ENCODE data around the gene RBM11. TPM values are rescaled to one million over a fixed set of nuclear protein-coding genes. Genes with fewer than 3 reads are reported as not detected.

The RBM11 gene
- total RNA-seq, 1 experiment from 2014 or later = 1.7 TPM

DNA sequence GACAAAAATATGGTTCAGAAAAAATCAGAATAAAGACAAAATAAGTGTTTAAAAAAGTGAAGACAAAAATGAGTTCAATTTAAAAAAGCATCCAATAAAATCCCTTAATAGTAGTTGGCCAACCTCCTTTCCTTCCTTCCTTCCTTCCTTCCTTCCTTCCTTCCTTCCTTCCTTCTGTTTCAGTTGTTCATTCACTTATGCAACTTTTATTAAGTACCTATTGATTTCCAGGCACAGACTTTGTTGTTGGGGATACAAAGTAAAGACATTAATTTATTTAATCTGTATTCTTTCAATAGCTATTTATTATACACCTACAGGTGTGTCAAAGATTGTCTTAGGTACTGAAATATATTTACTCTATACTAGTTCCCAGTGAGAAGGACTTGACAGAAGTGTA lies 2.8 kb upstream of the RBM11 start:
- H3K4me3 Mint-ChIP-seq (ENCODE audit: low read depth, unreplicated experiment) = no peak overlapping the region
- no TSS peak for BruUV-seq (replicated peaks)
- DNase-seq = no peak
- no peaks in the 10 kb centered on the region for H3K4me1 Mint-ChIP-seq (ENCODE audit: low read depth, unreplicated experiment)
- no peaks in the 10 kb centered on the region for H3K9me3 Mint-ChIP-seq (ENCODE audit: low read depth, unreplicated experiment)
- H3K27me3 Mint-ChIP-seq (ENCODE audit: unreplicated experiment) = no peaks in the 10 kb centered on the region
- TF ChIP-seq CTCF (IDR thresholded peaks at IDR 0.05; ENCODE audit: unreplicated experiment) = no peak
- peaks cover 5% of the 10 kb centered on the region for H3K36me3 Mint-ChIP-seq (ENCODE audit: insufficient read depth, unreplicated experiment)
- CTCF ChIA-PET = no interaction called here
- H3K27ac Mint-ChIP-seq (ENCODE audit: unreplicated experiment) = no peak overlapping the region
- intact Hi-C loops (cut with micrococcal nuclease; ENCODE audit: unreplicated experiment) = no loop called here

DNA sequence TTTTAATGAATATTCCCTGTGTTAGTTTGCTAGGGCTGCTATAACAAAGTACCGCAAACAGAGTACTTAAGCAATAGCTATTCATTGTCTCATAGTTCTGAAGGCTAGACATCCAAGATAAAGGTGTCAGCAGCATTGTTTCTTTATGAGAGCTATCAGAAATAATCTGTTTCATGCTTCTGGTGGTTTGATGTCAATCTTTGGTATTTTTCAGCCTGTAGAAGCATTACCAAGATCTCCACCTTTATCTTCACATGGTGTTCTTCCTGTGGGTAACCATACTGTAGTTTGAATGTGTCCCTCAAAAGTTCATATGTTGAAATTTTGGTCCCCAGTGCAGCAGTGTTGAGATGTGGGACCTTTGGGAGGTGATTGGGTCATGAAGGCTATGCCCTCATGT lies 7.4 kb downstream of the RBM11 start:
- no peaks in the 10 kb centered on the region for H3K4me1 Mint-ChIP-seq (ENCODE audit: low read depth, unreplicated experiment)
- CTCF ChIA-PET = no interaction called here
- TF ChIP-seq CTCF (IDR thresholded peaks at IDR 0.05; ENCODE audit: unreplicated experiment) = no peak
- intact Hi-C loops (cut with micrococcal nuclease; ENCODE audit: unreplicated experiment) = no loop called here
- no peaks in the 10 kb centered on the region for H3K9me3 Mint-ChIP-seq (ENCODE audit: low read depth, unreplicated experiment)
- BruUV-seq (replicated peaks) = no TSS peak
- no peaks in the 10 kb centered on the region for H3K27me3 Mint-ChIP-seq (ENCODE audit: unreplicated experiment)
- H3K27ac Mint-ChIP-seq (ENCODE audit: unreplicated experiment) = no peak overlapping the region
- no peaks in the 10 kb centered on the region for H3K36me3 Mint-ChIP-seq (ENCODE audit: insufficient read depth, unreplicated experiment)
- DNase-seq = no peak
- no peak overlapping the region for H3K4me3 Mint-ChIP-seq (ENCODE audit: low read depth, unreplicated experiment)

DNA sequence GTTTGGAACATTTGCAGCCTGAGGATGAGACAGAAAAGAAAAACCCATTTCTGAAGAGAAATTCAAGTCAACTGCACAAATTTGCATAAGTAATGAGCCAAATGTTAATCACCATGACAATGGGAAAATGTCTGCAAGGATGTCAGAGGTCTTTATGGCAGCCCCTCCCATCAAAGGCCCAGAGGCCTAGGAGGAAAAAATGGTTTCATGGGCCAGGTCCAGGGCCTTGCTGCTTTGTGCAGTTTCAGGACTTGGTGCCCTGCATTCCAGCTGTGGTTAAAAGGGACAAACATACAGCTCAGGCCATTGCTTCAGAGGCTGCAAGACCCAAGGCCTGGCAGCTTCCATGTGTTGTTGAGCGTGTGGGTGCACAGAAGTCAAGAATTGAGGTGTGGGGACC lies 13.4 kb downstream of the RBM11 start:
- Mint-ChIP-seq H3K36me3 (ENCODE audit: insufficient read depth, unreplicated experiment) (no peaks in the 10 kb centered on the region), H3K4me3 (ENCODE audit: low read depth, unreplicated experiment) (no peak overlapping the region), H3K27me3 (ENCODE audit: unreplicated experiment) (peaks cover 6% of the 10 kb centered on the region), H3K4me1 (ENCODE audit: low read depth, unreplicated experiment) (no peaks in the 10 kb centered on the region), H3K27ac (ENCODE audit: unreplicated experiment) (no peak overlapping the region), H3K9me3 (ENCODE audit: low read depth, unreplicated experiment) (peaks cover 5% of the 10 kb centered on the region)
- no peak for TF ChIP-seq CTCF (IDR thresholded peaks at IDR 0.05; ENCODE audit: unreplicated experiment)
- intact Hi-C loops (cut with micrococcal nuclease; ENCODE audit: unreplicated experiment) = no loop called here
- CTCF ChIA-PET = no interaction called here
- no peak for DNase-seq
- no TSS peak for BruUV-seq (replicated peaks)

DNA sequence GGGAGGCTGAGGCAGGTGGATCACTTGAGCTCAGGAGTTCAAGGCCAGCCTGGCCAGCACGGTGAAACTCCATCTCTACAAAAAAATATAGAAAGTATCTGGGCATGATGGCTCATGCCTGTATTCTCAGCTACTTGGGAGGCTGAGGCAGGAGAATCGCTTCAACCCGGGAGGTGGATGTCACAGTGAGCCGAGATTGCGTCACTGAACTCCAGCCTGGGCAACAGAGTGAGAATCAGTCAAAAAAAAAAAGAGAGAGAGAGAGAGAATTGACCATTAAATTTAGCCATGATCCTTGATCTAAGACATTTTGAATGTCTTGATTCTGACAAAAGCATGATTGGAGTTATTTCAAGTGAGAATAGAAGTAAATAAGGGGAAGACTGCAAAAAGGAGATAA lies 19.1 kb downstream of the RBM11 start:
- H3K36me3 Mint-ChIP-seq (ENCODE audit: insufficient read depth, unreplicated experiment) = no peaks in the 10 kb centered on the region
- no peak for TF ChIP-seq CTCF (IDR thresholded peaks at IDR 0.05; ENCODE audit: unreplicated experiment)
- BruUV-seq (replicated peaks) = no TSS peak
- no peaks in the 10 kb centered on the region for H3K9me3 Mint-ChIP-seq (ENCODE audit: low read depth, unreplicated experiment)
- CTCF ChIA-PET = no interaction called here
- no peak for DNase-seq
- no peaks in the 10 kb centered on the region for H3K4me1 Mint-ChIP-seq (ENCODE audit: low read depth, unreplicated experiment)
- H3K27ac Mint-ChIP-seq (ENCODE audit: unreplicated experiment) = no peak overlapping the region
- H3K27me3 Mint-ChIP-seq (ENCODE audit: unreplicated experiment) = peaks cover 15% of the 10 kb centered on the region
- H3K4me3 Mint-ChIP-seq (ENCODE audit: low read depth, unreplicated experiment) = no peak overlapping the region
- intact Hi-C loops (cut with micrococcal nuclease; ENCODE audit: unreplicated experiment) = no loop called here

GRCh38 chr21:14236180-14236579 lies 20.2 kb downstream of the RBM11 start:
- Mint-ChIP-seq H3K36me3 (ENCODE audit: insufficient read depth, unreplicated experiment) (no peaks in the 10 kb centered on the region), H3K4me1 (ENCODE audit: low read depth, unreplicated experiment) (no peaks in the 10 kb centered on the region), H3K9me3 (ENCODE audit: low read depth, unreplicated experiment) (no peaks in the 10 kb centered on the region), H3K27me3 (ENCODE audit: unreplicated experiment) (peaks cover 15% of the 10 kb centered on the region), H3K4me3 (ENCODE audit: low read depth, unreplicated experiment) (no peak overlapping the region), H3K27ac (ENCODE audit: unreplicated experiment) (no peak overlapping the region)
- no peak for DNase-seq
- BruUV-seq (replicated peaks) = no TSS peak
- no peak for TF ChIP-seq CTCF (IDR thresholded peaks at IDR 0.05; ENCODE audit: unreplicated experiment)
- CTCF ChIA-PET = no interaction called here
- intact Hi-C loops (cut with micrococcal nuclease; ENCODE audit: unreplicated experiment) = no loop called here
